AG09319 (cell line): ENCODE results near the gene RBM28.

ENCODE experiments used
- DNase-seq: peaks from one replicate; pipeline ENCODE4 v3.0.0-alpha.2; 2010; ENCODE audit warnings: low read depth; ENCODE audit errors: extremely low read depth
- CTCF ChIP-seq: IDR thresholded peaks from 2 replicates; pipeline ENCODE4 v1.5.1; 2011; ENCODE audit warnings: low read depth, mild to moderate bottlenecking, inconsistent platforms, low read length, moderate library complexity

Gene RBM28

DNA sequence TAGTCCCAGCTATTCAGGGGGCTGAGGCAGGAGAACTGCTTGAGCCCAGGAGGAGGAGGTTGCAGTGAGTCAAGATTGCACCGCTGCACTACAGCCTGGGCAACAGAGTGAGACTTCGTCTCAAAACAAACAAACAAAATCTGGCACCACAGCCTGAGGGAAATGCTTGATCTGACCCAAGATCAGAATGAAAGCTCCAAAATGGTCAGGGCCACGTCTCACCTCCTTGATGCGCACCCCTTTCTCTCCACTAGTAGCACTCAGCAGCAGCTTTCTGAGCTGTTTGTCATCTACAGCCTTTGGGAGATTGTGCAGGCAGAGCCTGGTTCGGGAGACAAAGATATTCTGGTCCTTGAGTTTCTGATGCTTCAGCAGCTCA is 22.7 kb downstream of the RBM28 start:
- TF ChIP-seq CTCF, result no peak

DNA sequence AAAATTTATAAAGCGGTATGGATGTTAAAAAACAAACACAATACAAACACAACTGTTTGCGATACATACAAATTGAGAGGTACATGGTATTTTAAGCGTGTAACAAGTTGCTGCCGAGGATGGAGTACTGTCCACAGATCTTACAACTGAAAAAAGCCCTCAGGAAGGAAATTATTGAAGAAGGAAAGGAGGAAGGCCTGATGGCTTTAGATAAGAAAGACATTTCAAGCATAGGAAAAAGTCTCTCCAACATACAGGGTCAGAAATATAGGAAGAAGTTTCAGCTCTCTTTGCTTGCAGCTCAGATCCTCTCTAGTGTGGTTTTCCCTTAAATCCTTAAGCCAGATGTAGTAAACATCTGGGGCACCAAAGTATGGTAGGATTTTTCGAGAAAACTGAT is 25.0 kb downstream of the RBM28 start:
- TF ChIP-seq CTCF, result no peak
- DNase-seq, result no peak

More for the DNA sequence above, 22.7 kb downstream of the RBM28 start:
- DNase-seq, result no peak

- TF ChIP-seq CTCF, result no peak
- no peak for DNase-seq
Measured at GRCh38 chr7:128311013-128311412, 32.7 kb downstream of the RBM28 start.

DNA sequence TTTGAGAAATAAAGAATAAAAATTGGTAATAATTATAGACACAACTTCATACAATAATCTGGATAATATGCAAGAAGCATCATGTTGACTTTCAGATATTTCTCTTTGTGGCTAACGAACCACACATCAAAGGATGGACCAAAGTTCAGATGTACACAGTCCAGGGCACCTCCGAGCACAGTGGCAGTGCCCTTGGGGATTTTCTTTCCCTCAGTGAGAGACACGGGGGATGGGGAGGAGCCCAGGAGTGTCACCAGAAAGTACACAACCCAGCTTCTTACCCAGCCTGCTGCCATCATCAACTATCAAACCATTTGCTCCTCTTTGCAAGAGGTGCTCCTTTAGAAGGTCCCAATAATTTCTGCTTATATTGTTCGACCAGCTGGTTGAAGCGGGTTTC is 33.2 kb downstream of the RBM28 start:
- TF ChIP-seq CTCF, result no peak
- no peak for DNase-seq

- no peak for TF ChIP-seq CTCF
- no peak for DNase-seq
Measured at GRCh38 chr7:128309976-128310375, 33.7 kb downstream of the RBM28 start.

DNA sequence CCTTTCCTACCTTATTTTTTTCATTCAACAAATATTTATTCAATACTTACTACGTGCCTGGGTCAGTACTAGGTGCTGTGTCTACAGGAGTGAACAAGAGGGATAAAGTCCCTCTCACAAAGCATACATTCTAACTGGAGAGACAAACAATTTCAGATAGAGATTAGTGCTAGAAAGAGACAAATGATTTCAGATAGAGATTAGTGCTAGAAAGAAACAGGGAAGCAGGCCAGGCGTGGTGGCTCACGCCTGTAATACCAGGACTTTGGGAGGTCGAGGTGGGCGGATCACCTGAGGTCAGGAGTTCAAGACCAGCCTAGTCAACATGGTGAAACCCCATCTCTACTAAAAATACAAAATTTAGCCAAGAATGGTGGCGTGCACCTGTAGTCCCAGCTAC is 34.6 kb downstream of the RBM28 start:
- no peak for DNase-seq
- TF ChIP-seq CTCF, result no peak

DNA sequence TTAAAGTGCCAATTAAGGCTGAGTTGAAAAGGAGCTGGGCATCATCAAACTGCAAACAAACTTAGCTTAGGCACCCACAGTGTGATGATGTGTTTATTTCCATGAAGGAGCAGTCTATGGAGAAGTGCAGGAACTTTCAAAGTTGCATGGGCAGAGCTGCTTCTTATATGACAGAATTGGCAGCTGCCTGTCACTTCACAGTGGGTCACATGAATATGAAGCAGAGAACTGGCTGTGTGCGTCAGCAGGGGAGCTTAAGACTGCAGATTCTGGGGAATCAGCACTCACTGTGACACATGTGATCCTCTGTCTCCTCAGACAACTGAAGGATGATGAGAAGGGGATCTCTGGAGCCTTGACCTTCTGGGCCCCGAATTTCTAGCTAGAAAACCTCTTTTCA is 36.6 kb downstream of the RBM28 start:
- DNase-seq, result no peak
- no peak for TF ChIP-seq CTCF
